ENCODE measurements around the gene SNX27. TPM values are rescaled to one million over a fixed set of nuclear protein-coding genes. Genes with fewer than 3 reads are reported as not detected.
"Not testable (repeated sequence)": the region's sequence is repeated elsewhere in the genome, so short reads cannot be mapped to it uniquely, and the experiment has no call there.

Gene SNX27
- total RNA-seq, 2 experiments from 2014 or later = 13.2 to 13.3 TPM

DNA sequence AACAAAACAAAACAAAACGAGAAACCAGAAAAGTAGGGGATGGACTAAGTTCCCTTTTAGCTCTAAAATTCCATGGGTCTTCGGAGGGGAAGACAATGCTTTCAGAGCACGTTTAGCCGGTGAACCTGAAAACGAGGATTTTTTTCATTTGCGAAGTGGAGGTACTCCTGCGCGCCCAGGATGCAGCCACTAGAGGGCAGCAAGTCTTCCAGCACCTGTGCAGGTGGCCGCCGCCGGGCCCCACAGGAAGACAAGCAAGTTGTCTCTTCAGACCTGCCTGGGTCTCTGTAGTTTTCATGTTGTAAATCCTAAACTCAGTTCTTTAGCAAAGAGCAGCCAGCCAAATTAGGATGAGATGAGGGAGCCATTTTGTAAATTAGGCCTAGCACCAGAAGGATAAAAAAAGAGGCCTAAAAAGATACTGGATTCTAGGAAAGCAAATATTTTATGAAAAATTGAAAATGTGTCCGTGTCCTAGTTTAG lies 17.7 kb upstream of the SNX27 start:
- Mint-ChIP-seq H3K36me3 (ENCODE audit: low read depth) (no peaks in the 10 kb centered on the region), H3K9me3 (peaks cover 4% of the 10 kb centered on the region), H3K4me3 (peak overlapping the region; percentile 49), H3K27ac (no peak overlapping the region), H3K4me1 (ENCODE audit: low read depth) (peaks cover 10% of the 10 kb centered on the region), H3K27me3 (peaks cover 4% of the 10 kb centered on the region)
- ChIA-PET CTCF (interaction anchor here (0.5 to 1.7 kb wide), 26 partner anchors 9 to 1557 kb away, joined by 3 to 7 read pairs (median 3); partner anchors contain the start of genes CGN, MRPL9 and SNX27), POLR2A (interaction anchor here (0.7 to 1.4 kb wide), 4 partner anchors 18 to 169 kb away, joined by 3 to 4 read pairs (median 3); partner anchors contain the start of genes CGN, MRPL9 and SNX27)
- Histone ChIP-seq H3K4me1 (ENCODE audit: insufficient read depth, low read length) (peaks cover 11% of the 10 kb centered on the region), H3K27me3 (ENCODE audit: control insufficient read depth in 1 of 2, insufficient read depth in 2 of 2, low read length in 2 of 2) (peaks cover 0 to 6% of the 10 kb centered on the region in 2 experiments), H3K36me3 (ENCODE audit: insufficient read depth, low read length) (no peaks in the 10 kb centered on the region), H3K27ac (ENCODE audit: low read depth in 1 of 2, low read length in 2 of 2) (no peak overlapping the region), H3K9me3 (ENCODE audit: control insufficient read depth in 1 of 2, insufficient read depth in 1 of 2, low read length in 2 of 2) (no peaks in the 10 kb centered on the region), H3K4me3 (ENCODE audit: low read length) (peak overlapping the region; percentile 14)
- peak; percentile 95 for TF ChIP-seq CTCF (IDR thresholded peaks at IDR 0.05)
- intact Hi-C loops (cut with DNase I, micrococcal nuclease) = loop anchor here (1.0 to 10.0 kb wide), 8 partner anchors 137 to 403 kb away; partner anchors contain the start of genes C2CD4D (in 1 of the 2), POGZ (in 1 of the 2) and S100A10 (in 1 of the 2)
- DNase-seq (peak; percentile 80 to 92 (median 86)), ATAC-seq (ENCODE audit: poor library complexity) (peak; percentile 100)

DNA sequence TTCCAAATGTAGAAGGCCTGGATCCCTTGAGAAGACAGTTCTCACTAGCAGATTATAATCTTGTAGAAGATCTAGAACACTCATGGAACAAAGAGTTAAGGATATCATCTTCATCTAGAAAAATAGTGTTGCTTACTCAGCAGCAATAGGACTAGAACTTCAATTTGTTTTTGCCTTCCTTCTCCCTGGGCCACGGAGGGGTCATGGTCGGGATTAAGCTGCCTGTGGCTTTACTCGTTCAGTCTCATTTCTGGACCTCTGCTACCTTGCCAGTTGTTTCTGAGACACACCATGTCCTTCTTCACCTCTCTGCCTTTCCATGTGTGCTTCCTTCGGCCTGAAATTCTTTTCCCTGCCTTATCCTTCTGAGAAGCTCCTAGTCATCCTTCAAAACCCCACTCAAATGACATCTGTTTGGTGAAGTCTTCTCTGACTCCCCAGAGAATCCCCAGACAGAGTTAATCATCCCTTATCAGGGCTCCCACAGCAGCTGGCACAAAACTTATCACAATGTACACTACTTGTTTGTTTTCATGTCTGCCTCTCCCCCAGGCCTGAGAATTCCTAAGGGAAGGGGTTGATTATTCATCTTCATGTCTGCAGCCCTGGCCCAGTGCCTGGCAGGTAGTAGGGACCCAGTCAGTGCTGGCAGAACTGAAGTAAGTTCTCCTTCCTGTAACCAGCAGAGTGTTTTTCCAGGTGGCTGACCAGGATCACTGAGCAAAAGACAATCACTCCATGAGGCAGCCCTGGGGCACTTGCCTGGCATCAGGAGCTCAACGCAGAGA lies 15.5 kb upstream of the SNX27 start:
- no peaks in the 10 kb centered on the region for H3K36me3 Mint-ChIP-seq (ENCODE audit: low read depth)
- Histone ChIP-seq H3K27me3 (ENCODE audit: control insufficient read depth in 1 of 2, insufficient read depth in 2 of 2, low read length in 2 of 2) (peaks cover 0 to 6% of the 10 kb centered on the region in 2 experiments), H3K4me3 (ENCODE audit: low read length) (no peak overlapping the region), H3K36me3 (ENCODE audit: insufficient read depth, low read length) (no peaks in the 10 kb centered on the region), H3K27ac (ENCODE audit: low read depth in 1 of 2, low read length in 2 of 2) (no peak overlapping the region), H3K4me1 (ENCODE audit: insufficient read depth, low read length) (peaks cover 11% of the 10 kb centered on the region), H3K9me3 (ENCODE audit: control insufficient read depth in 1 of 2, insufficient read depth in 1 of 2, low read length in 2 of 2) (no peaks in the 10 kb centered on the region)
- TF ChIP-seq CTCF (IDR thresholded peaks at IDR 0.05) = no peak
- CTCF ChIA-PET = interaction anchor here (0.9 kb wide), 1 partner anchor 14 kb away, joined by 3 read pairs; no protein-coding TSS in a partner anchor
- POLR2A ChIA-PET = interaction anchor here (1.1 kb wide), 1 partner anchor 9 kb away, joined by 3 read pairs; no protein-coding TSS in a partner anchor
- intact Hi-C loops (cut with DNase I, micrococcal nuclease) = loop anchor here in 1 of 2 experiments (10.0 kb wide), 2 partner anchors 152 to 398 kb away; partner anchors contain the start of gene S100A10
- DNase-seq (no peak), ATAC-seq (ENCODE audit: poor library complexity) (no peak)
- no peaks in the 10 kb centered on the region for H3K9me3 Mint-ChIP-seq
- peaks cover 10% of the 10 kb centered on the region for H3K4me1 Mint-ChIP-seq (ENCODE audit: low read depth)
- H3K4me3 Mint-ChIP-seq = no peak overlapping the region
- no peak overlapping the region for H3K27ac Mint-ChIP-seq
- H3K27me3 Mint-ChIP-seq = no peaks in the 10 kb centered on the region

DNA sequence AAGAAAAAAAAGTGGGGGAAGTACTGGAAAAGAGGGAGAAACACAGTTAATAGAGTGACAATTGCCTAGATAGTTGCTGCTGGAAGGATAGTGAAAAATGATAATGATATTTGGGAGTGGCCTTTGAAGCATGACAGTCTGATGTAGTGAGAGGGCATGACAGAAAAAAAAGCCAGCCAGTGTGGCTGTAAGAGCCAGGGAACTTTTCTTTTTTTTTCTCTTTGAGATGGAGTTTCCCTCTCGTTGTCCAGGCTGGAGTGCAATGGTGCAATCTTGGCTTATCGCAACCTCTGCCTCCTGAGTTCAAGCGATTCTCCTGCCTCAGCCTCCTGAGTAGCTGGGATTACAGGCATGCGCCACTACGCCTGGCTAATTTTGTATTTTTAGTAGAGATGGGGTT lies 9.3 kb upstream of the SNX27 start:
- H3K4me3 ChIP-seq (ENCODE audit: low read length); H3K4me1 Mint-ChIP-seq (ENCODE audit: low read depth); intact Hi-C loops (cut with DNase I, micrococcal nuclease); H3K27ac ChIP-seq (ENCODE audit: low read depth in 1 of 2, low read length in 2 of 2); POLR2A ChIA-PET; CTCF ChIA-PET; H3K27me3 ChIP-seq (ENCODE audit: control insufficient read depth in 1 of 2, insufficient read depth in 2 of 2, low read length in 2 of 2); H3K9me3 ChIP-seq (ENCODE audit: control insufficient read depth in 1 of 2, insufficient read depth in 1 of 2, low read length in 2 of 2); H3K27ac Mint-ChIP-seq; DNase-seq; H3K36me3 Mint-ChIP-seq (ENCODE audit: low read depth); H3K9me3 Mint-ChIP-seq; ATAC-seq (ENCODE audit: poor library complexity); H3K4me3 Mint-ChIP-seq; H3K36me3 ChIP-seq (ENCODE audit: insufficient read depth, low read length); H3K4me1 ChIP-seq (ENCODE audit: insufficient read depth, low read length): not testable (repeated sequence)
- peaks cover 29% of the 10 kb centered on the region for H3K27me3 Mint-ChIP-seq

All from CD4-positive, alpha-beta T cell (primary cell).